ENCODE data around the gene IL31RA.

IL31RA gene

DNA sequence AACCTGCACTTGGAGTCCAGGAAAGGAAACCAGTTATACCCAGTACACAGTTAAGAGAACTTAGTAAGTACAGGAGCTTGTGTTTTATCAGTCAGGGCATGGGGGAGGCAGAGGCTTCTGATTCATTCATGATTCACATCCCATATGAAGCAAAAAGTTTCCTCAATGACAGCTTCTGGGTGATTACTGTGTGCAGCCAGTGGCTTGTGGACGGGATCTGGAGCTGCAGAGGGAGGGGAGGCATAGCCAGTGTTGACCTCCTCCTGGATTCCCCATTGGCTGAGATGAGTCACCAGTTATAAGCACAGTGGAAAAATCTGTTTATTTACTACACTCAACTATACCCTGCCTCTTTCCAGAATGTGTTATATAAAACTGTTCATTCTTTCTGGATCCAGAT is 17.7 kb downstream of the IL31RA start:
- Histone ChIP-seq H3K4me2 (ENCODE audit: low read length) (no peak overlapping the region), H2AK5ac (ENCODE audit: low read length) (no peak overlapping the region), H2AFZ (ENCODE audit: insufficient read depth, low read length, poor library complexity) (no peak overlapping the region), H3K18ac (ENCODE audit: low read length) (no peak overlapping the region), H2BK120ac (ENCODE audit: insufficient read depth, low read length, poor library complexity) (no peak overlapping the region), H3K36me3 (ENCODE audit: control insufficient read depth in 1 of 2, insufficient read depth in 2 of 2, low read length in 2 of 2) (no peaks in the 10 kb centered on the region), H3K23ac (ENCODE audit: low read length) (no peak overlapping the region), H3K79me2 (ENCODE audit: control insufficient read depth, insufficient read depth, low read length, poor library complexity) (no peaks in the 10 kb centered on the region), H3K14ac (ENCODE audit: low read length) (no peak overlapping the region), H2BK12ac (ENCODE audit: low read length) (no peak overlapping the region), H3K27me3 (ENCODE audit: insufficient read depth, low read length) (no peaks in the 10 kb centered on the region), H3K4ac (ENCODE audit: low read depth, low read length) (no peak overlapping the region), H4K12ac (ENCODE audit: low read depth, low read length) (no peak overlapping the region), H4K8ac (ENCODE audit: low read depth, low read length) (no peak overlapping the region), H2BK5ac (ENCODE audit: low read depth, low read length, poor library complexity) (no peak overlapping the region), H4K91ac (ENCODE audit: low read depth, low read length) (no peak overlapping the region), H3K4me3 (ENCODE audit: low read depth, low read length) (no peak overlapping the region), H3K4me1 (ENCODE audit: control insufficient read depth in 1 of 2, insufficient read depth in 2 of 2, low read length in 2 of 2) (peaks cover 0 to 2% of the 10 kb centered on the region in 2 experiments), H3K9me3 (ENCODE audit: insufficient read depth, low read depth, low read length) (peaks cover 6% of the 10 kb centered on the region), H3K79me1 (ENCODE audit: low read length) (no peaks in the 10 kb centered on the region), H3K27ac (ENCODE audit: low read depth, low read length) (no peak overlapping the region), H3K9ac (ENCODE audit: low read length) (no peak overlapping the region)
- DNase-seq: peak; percentile 7 to 30
- no CpG with 5 or more reads among the region's 1 CpG for WGBS (ENCODE audit: extremely low coverage, insufficient coverage, insufficient read length)

DNA sequence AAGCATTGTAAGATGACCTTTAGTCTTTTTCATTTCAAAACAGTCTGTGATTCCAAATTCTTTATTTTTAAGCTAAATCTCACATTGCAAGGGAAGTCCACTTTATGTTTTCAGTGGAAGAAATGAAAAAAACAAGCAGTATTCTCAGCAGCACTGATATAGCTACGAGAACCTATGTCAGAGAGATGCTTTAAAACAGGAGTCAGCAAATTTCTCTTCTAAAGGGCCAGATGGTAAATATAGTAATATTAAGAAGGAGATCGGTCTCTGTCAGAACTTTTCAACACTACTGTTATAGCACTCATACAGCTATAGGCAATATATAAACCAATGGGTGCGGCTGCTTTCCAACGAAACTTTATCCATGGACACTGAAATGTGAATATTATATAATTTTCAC is 18.7 kb downstream of the IL31RA start:
- H3K36me3 ChIP-seq (ENCODE audit: control insufficient read depth in 1 of 2, insufficient read depth in 2 of 2, low read length in 2 of 2): no peaks in the 10 kb centered on the region
- H3K9me3 ChIP-seq (ENCODE audit: insufficient read depth, low read depth, low read length): peaks cover 1% of the 10 kb centered on the region
- no peaks in the 10 kb centered on the region for H3K79me2 ChIP-seq (ENCODE audit: control insufficient read depth, insufficient read depth, low read length, poor library complexity)
- no peak overlapping the region for H3K4me3 ChIP-seq (ENCODE audit: low read depth, low read length)
- no peak overlapping the region for H2BK5ac ChIP-seq (ENCODE audit: low read depth, low read length, poor library complexity)
- H4K8ac ChIP-seq (ENCODE audit: low read depth, low read length): no peak overlapping the region
- H2AFZ ChIP-seq (ENCODE audit: insufficient read depth, low read length, poor library complexity): no peak overlapping the region
- H3K23ac ChIP-seq (ENCODE audit: low read length): no peak overlapping the region
- no peaks in the 10 kb centered on the region for H3K27me3 ChIP-seq (ENCODE audit: insufficient read depth, low read length)
- no peak overlapping the region for H3K14ac ChIP-seq (ENCODE audit: low read length)
- H4K91ac ChIP-seq (ENCODE audit: low read depth, low read length): no peak overlapping the region
- no peak overlapping the region for H3K4me2 ChIP-seq (ENCODE audit: low read length)
- H3K4ac ChIP-seq (ENCODE audit: low read depth, low read length): no peak overlapping the region
- no peak for DNase-seq
- H3K4me1 ChIP-seq (ENCODE audit: control insufficient read depth in 1 of 2, insufficient read depth in 2 of 2, low read length in 2 of 2): peaks cover 0 to 2% of the 10 kb centered on the region in 2 experiments
- no peak overlapping the region for H2BK12ac ChIP-seq (ENCODE audit: low read length)
- no CpG with 5 or more reads among the region's 4 CpGs for WGBS (ENCODE audit: extremely low coverage, insufficient coverage, insufficient read length)
- no peak overlapping the region for H4K12ac ChIP-seq (ENCODE audit: low read depth, low read length)
- H2BK120ac ChIP-seq (ENCODE audit: insufficient read depth, low read length, poor library complexity): no peak overlapping the region
- no peak overlapping the region for H3K18ac ChIP-seq (ENCODE audit: low read length)
- H3K9ac ChIP-seq (ENCODE audit: low read length): no peak overlapping the region
- H3K27ac ChIP-seq (ENCODE audit: low read depth, low read length): no peak overlapping the region
- H2AK5ac ChIP-seq (ENCODE audit: low read length): no peak overlapping the region
- H3K79me1 ChIP-seq (ENCODE audit: low read length): no peaks in the 10 kb centered on the region

DNA sequence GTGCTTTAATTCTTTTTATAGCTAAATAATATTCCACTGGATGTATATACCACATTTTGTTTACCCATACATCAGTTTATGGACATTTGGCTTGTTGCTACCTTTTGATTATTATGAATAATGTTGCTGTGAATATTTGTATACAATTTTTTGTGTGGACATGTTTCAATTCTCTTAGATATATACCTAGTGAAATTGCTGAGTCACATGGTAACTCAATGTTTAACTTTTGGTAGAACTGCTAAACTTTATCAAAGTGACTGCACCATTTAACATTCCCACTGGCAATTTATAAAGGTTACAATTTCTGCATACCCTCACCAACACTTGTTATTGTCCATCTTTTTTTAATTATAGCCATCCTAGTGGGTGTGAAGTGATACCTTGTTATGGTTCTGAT is 22.1 kb downstream of the IL31RA start:
- Histone ChIP-seq H3K14ac (ENCODE audit: low read length) (no peak overlapping the region), H2BK12ac (ENCODE audit: low read length) (no peak overlapping the region), H2AFZ (ENCODE audit: insufficient read depth, low read length, poor library complexity) (no peak overlapping the region), H3K4me1 (ENCODE audit: control insufficient read depth in 1 of 2, insufficient read depth in 2 of 2, low read length in 2 of 2) (peaks cover 0 to 2% of the 10 kb centered on the region in 2 experiments), H4K12ac (ENCODE audit: low read depth, low read length) (no peak overlapping the region), H2AK5ac (ENCODE audit: low read length) (no peak overlapping the region), H3K4me2 (ENCODE audit: low read length) (no peak overlapping the region), H2BK120ac (ENCODE audit: insufficient read depth, low read length, poor library complexity) (no peak overlapping the region), H3K9me3 (ENCODE audit: insufficient read depth, low read depth, low read length) (no peaks in the 10 kb centered on the region), H3K79me1 (ENCODE audit: low read length) (no peaks in the 10 kb centered on the region), H4K8ac (ENCODE audit: low read depth, low read length) (no peak overlapping the region), H3K18ac (ENCODE audit: low read length) (no peak overlapping the region), H3K4ac (ENCODE audit: low read depth, low read length) (no peak overlapping the region), H3K23ac (ENCODE audit: low read length) (no peak overlapping the region), H2BK5ac (ENCODE audit: low read depth, low read length, poor library complexity) (no peak overlapping the region), H3K27me3 (ENCODE audit: insufficient read depth, low read length) (no peaks in the 10 kb centered on the region), H4K91ac (ENCODE audit: low read depth, low read length) (no peak overlapping the region), H3K27ac (ENCODE audit: low read depth, low read length) (no peak overlapping the region), H3K4me3 (ENCODE audit: low read depth, low read length) (no peak overlapping the region), H3K9ac (ENCODE audit: low read length) (no peak overlapping the region), H3K79me2 (ENCODE audit: control insufficient read depth, insufficient read depth, low read length, poor library complexity) (no peaks in the 10 kb centered on the region), H3K36me3 (ENCODE audit: control insufficient read depth in 1 of 2, insufficient read depth in 2 of 2, low read length in 2 of 2) (no peaks in the 10 kb centered on the region)
- no peak for DNase-seq

DNA sequence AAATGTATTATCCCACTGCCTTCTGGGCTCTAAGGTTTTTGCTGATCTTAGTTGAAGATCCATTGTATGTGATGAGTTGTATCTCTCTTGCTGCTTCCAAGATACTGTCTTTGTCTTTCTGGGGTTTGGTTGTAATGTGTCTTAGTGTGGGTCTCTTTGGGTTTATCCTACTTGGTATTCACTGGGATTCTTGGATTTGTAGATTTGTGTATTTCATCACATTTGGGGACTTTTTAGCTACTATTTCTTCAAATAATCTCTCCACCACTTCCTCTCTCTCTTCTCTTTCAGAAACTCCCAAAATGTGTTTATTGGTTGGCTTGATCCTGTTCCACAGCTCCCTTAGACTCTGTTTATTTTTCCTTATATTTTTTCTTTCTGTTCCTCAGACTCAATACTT is 26.5 kb downstream of the IL31RA start:
- Histone ChIP-seq H2BK5ac (ENCODE audit: low read depth, low read length, poor library complexity) (no peak overlapping the region), H3K27ac (ENCODE audit: low read depth, low read length) (no peak overlapping the region), H3K4me1 (ENCODE audit: control insufficient read depth in 1 of 2, insufficient read depth in 2 of 2, low read length in 2 of 2) (no peaks in the 10 kb centered on the region), H3K9me3 (ENCODE audit: insufficient read depth, low read depth, low read length) (no peaks in the 10 kb centered on the region), H3K18ac (ENCODE audit: low read length) (no peak overlapping the region), H3K23ac (ENCODE audit: low read length) (no peak overlapping the region), H3K27me3 (ENCODE audit: insufficient read depth, low read length) (no peaks in the 10 kb centered on the region), H2AFZ (ENCODE audit: insufficient read depth, low read length, poor library complexity) (no peak overlapping the region), H3K4me2 (ENCODE audit: low read length) (no peak overlapping the region), H3K4me3 (ENCODE audit: low read depth, low read length) (no peak overlapping the region), H2BK120ac (ENCODE audit: insufficient read depth, low read length, poor library complexity) (no peak overlapping the region), H3K79me2 (ENCODE audit: control insufficient read depth, insufficient read depth, low read length, poor library complexity) (no peaks in the 10 kb centered on the region), H2BK12ac (ENCODE audit: low read length) (no peak overlapping the region), H3K14ac (ENCODE audit: low read length) (no peak overlapping the region), H3K79me1 (ENCODE audit: low read length) (no peaks in the 10 kb centered on the region), H2AK5ac (ENCODE audit: low read length) (no peak overlapping the region), H3K4ac (ENCODE audit: low read depth, low read length) (no peak overlapping the region), H4K8ac (ENCODE audit: low read depth, low read length) (no peak overlapping the region), H3K9ac (ENCODE audit: low read length) (no peak overlapping the region), H4K91ac (ENCODE audit: low read depth, low read length) (no peak overlapping the region), H4K12ac (ENCODE audit: low read depth, low read length) (no peak overlapping the region), H3K36me3 (ENCODE audit: control insufficient read depth in 1 of 2, insufficient read depth in 2 of 2, low read length in 2 of 2) (no peaks in the 10 kb centered on the region)
- no peak for DNase-seq

DNA sequence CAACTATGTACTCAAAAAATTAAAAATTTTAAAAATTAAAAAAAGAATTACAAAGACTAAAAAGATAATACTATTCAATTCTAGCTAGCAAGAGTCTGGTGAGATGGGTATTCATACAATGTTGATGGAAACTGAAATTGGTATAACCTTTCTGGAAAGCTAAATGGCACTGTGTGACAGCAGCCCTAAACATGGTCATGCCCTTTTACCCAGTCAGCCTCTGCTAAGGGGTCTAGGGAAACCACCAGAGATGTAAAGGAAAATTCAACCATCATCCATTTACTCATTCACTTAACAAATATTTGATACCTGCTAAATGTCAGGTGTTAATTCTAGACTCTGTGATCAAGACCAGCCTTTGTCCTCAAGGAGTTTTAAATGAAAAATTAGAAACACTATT is 29.3 kb downstream of the IL31RA start:
- Histone ChIP-seq H4K8ac (ENCODE audit: low read depth, low read length) (no peak overlapping the region), H3K79me1 (ENCODE audit: low read length) (no peaks in the 10 kb centered on the region), H3K27ac (ENCODE audit: low read depth, low read length) (no peak overlapping the region), H3K4me1 (ENCODE audit: control insufficient read depth in 1 of 2, insufficient read depth in 2 of 2, low read length in 2 of 2) (peaks cover 0 to 2% of the 10 kb centered on the region in 2 experiments), H3K79me2 (ENCODE audit: control insufficient read depth, insufficient read depth, low read length, poor library complexity) (no peaks in the 10 kb centered on the region), H2AFZ (ENCODE audit: insufficient read depth, low read length, poor library complexity) (no peak overlapping the region), H3K9me3 (ENCODE audit: insufficient read depth, low read depth, low read length) (no peaks in the 10 kb centered on the region), H2BK12ac (ENCODE audit: low read length) (no peak overlapping the region), H3K9ac (ENCODE audit: low read length) (no peak overlapping the region), H3K23ac (ENCODE audit: low read length) (no peak overlapping the region), H3K27me3 (ENCODE audit: insufficient read depth, low read length) (no peaks in the 10 kb centered on the region), H3K36me3 (ENCODE audit: control insufficient read depth in 1 of 2, insufficient read depth in 2 of 2, low read length in 2 of 2) (no peaks in the 10 kb centered on the region), H2BK120ac (ENCODE audit: insufficient read depth, low read length, poor library complexity) (no peak overlapping the region), H2AK5ac (ENCODE audit: low read length) (no peak overlapping the region), H3K18ac (ENCODE audit: low read length) (no peak overlapping the region), H4K12ac (ENCODE audit: low read depth, low read length) (no peak overlapping the region), H3K4ac (ENCODE audit: low read depth, low read length) (no peak overlapping the region), H2BK5ac (ENCODE audit: low read depth, low read length, poor library complexity) (no peak overlapping the region), H4K91ac (ENCODE audit: low read depth, low read length) (no peak overlapping the region), H3K4me2 (ENCODE audit: low read length) (no peak overlapping the region), H3K4me3 (ENCODE audit: low read depth, low read length) (no peak overlapping the region), H3K14ac (ENCODE audit: low read length) (no peak overlapping the region)
- no peak for DNase-seq

Data from trophoblast cell (in vitro differentiated cells and primary cell).